GM11168 (cell line): Measurements from ENCODE around the gene ITK.
"Not testable (repeated sequence)": the region's sequence is repeated elsewhere in the genome, so short reads cannot be mapped to it uniquely, and the experiment has no call there.

ENCODE experiments used
- in situ Hi-C: fragments of 300-500 bp; cut with MboI; formaldehyde crosslinking; loops from one replicate; pipeline ENCODE4 v1.12.0; 2022; ENCODE audit warnings: low sequenced_read_pairs; ENCODE audit not compliant: unreplicated experiment

The ITK gene

GRCh38 chr5:157201857-157202256 lies 21.2 kb downstream of the ITK start:
- in situ Hi-C loops = no loop called here

GRCh38 chr5:157203417-157203816 lies 22.8 kb downstream of the ITK start:
- in situ Hi-C loops = no loop called here

GRCh38 chr5:157204765-157205164 lies 24.1 kb downstream of the ITK start:
- in situ Hi-C loops = no loop called here

GRCh38 chr5:157205708-157206107 lies 25.1 kb downstream of the ITK start:
- in situ Hi-C loops = no loop called here

GRCh38 chr5:157210652-157211051 lies 30.0 kb downstream of the ITK start:
- in situ Hi-C loops = not testable (repeated sequence)

GRCh38 chr5:157212307-157212706 lies 31.7 kb downstream of the ITK start:
- in situ Hi-C loops = no loop called here

GRCh38 chr5:157213527-157214243 lies 33.0 kb downstream of the ITK start:
- in situ Hi-C loops = no loop called here

- in situ Hi-C loops = no loop called here
Observed at GRCh38 chr5:157214415-157214814, 33.8 kb downstream of the ITK start.

GRCh38 chr5:157214861-157215513 lies 34.3 kb downstream of the ITK start:
- in situ Hi-C loops = no loop called here

- in situ Hi-C loops = no loop called here
Observed at GRCh38 chr5:157215514-157216167, 35.0 kb downstream of the ITK start.

GRCh38 chr5:157216391-157217142 lies 35.9 kb downstream of the ITK start:
- in situ Hi-C loops = no loop called here

- in situ Hi-C loops = no loop called here
Observed at GRCh38 chr5:157217289-157218024, 36.8 kb downstream of the ITK start.

GRCh38 chr5:157219491-157220271 lies 39.0 kb downstream of the ITK start:
- in situ Hi-C loops = no loop called here

- in situ Hi-C loops = no loop called here
Observed at GRCh38 chr5:157221959-157222358, 41.3 kb downstream of the ITK start.

- in situ Hi-C loops = no loop called here
Observed at GRCh38 chr5:157222506-157223230, 42.0 kb downstream of the ITK start.

- in situ Hi-C loops = no loop called here
Observed at GRCh38 chr5:157225469-157226422, 45.1 kb downstream of the ITK start.

GRCh38 chr5:157230610-157231009 lies 50.0 kb downstream of the ITK start:
- in situ Hi-C loops = no loop called here

- in situ Hi-C loops = no loop called here
Observed at GRCh38 chr5:157232706-157233105, 52.1 kb downstream of the ITK start.
